WERI-Rb-1 (cell line): Measurements from ENCODE around the gene DUXA.
A peak's percentile ranks its signal among the peaks of the same experiment; 100 is the strongest.
"Not testable (repeated sequence)": the region's sequence is repeated elsewhere in the genome, so short reads cannot be mapped to it uniquely, and the experiment has no call there.

Experiments
- DNase-seq: peaks from one replicate; pipeline ENCODE4 v3.0.0-alpha.2; 2020
- H3K27ac ChIP-seq: fragments of 250-450 bp; sonication (Bioruptor Pico); 2 replicates; pipeline ENCODE4 v1.5.1; 2020; ENCODE audit warnings: mild to moderate bottlenecking, moderate library complexity
- H3K27me3 ChIP-seq: fragments of 250-450 bp; sonication (Bioruptor Pico); 2 replicates; pipeline ENCODE4 v1.5.1; 2021; ENCODE audit warnings: mild to moderate bottlenecking, low read depth, moderate library complexity; ENCODE audit not compliant: insufficient read depth, severe bottlenecking
- H3K36me3 ChIP-seq: fragments of 250-450 bp; sonication (Bioruptor Pico); 2 replicates; pipeline ENCODE4 v1.5.1; 2020; ENCODE audit warnings: mild to moderate bottlenecking, moderate library complexity
- H3K4me3 ChIP-seq: 2 replicates; pipeline ENCODE4 v1.5.1; 2011; ENCODE audit warnings: low read depth, mild to moderate bottlenecking, control low read depth, low read length
- H3K9me3 ChIP-seq: fragments of 250-450 bp; sonication (Bioruptor Pico); 2 replicates; pipeline ENCODE4 v1.5.1; 2021; ENCODE audit warnings: mild to moderate bottlenecking, moderate library complexity; ENCODE audit not compliant: severe bottlenecking
- CTCF ChIP-seq: IDR thresholded peaks from 2 replicates; pipeline ENCODE4 v1.5.1; 2011; ENCODE audit warnings: low read depth, mild to moderate bottlenecking, control low read depth, inconsistent platforms, low read length

DUXA gene

GRCh38 chr19:57118848-57119247, 48.4 kb downstream of the DUXA start:
- Histone ChIP-seq H3K9me3 (peaks cover 14% of the 10 kb centered on the region), H3K27ac (no peak overlapping the region), H3K27me3 (peaks cover 3% of the 10 kb centered on the region), H3K36me3 (no peaks in the 10 kb centered on the region), H3K4me3 (no peak overlapping the region)
- no peak for TF ChIP-seq CTCF
- DNase-seq, result no peak

DNA sequence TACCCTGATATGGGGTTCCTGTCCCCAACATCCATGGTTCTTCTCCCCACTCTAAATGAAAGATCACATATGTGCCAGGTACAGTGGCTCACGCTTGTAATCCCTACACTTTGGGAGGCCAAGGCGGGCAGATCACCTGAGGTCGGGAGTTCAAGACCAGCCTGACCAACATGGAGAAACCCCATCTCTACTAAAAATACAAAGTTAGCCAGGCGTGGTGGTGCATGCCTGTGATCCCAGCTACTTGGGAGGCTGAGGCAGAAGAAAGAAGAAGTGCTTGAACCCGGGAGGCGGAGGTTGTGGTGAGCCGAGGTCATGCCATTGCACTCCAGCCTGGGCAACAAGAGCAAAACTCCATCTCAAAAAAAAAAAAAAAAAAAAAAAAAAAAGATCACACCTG, 53.8 kb downstream of the DUXA start:
- H3K9me3 ChIP-seq, result peaks cover 39% of the 10 kb centered on the region
- H3K36me3 ChIP-seq, DNase-seq, H3K27ac ChIP-seq, H3K27me3 ChIP-seq, H3K4me3 ChIP-seq: not testable (repeated sequence)

- peaks cover 3% of the 10 kb centered on the region for H3K27me3 ChIP-seq
- no peak for TF ChIP-seq CTCF
- no peaks in the 10 kb centered on the region for H3K36me3 ChIP-seq
- no peak overlapping the region for H3K27ac ChIP-seq
- peaks cover 44% of the 10 kb centered on the region for H3K9me3 ChIP-seq
- no peak overlapping the region for H3K4me3 ChIP-seq
- no peak for DNase-seq
These were observed 56.0 kb downstream of the DUXA start for GRCh38 chr19:57111329-57111644.

DNA sequence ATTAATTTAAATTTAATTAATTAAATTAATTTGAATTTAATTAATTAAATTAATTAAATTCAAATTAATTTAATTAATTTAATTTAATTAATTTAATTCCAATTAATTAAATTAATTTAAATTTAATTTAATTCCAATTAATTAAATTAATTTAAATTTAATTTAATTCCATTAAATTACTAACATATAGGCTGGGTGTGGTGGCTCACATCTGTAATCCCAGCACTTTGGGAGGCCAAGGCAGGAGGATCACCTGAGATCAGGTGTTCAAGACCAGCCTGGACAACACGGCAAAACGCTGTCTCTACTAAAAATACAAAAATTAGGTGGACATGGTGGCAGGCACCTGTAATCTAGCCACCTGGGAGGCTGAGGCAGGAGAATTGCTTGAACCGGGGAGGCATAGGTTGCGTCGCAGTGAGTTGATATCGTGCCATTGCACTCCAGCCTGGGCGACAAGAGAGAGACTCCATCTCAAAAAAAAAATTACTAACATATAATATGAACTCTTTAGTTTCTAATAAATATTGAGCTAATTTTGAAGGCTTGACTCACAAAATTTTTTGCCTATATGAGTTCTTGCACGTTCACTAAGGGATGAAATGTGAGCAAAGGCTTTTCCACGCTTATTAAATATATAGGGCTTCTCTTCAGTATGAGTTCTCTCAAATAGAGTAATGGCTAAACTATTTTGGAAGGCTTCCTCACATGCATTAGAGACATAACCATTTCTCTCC, 56.5 kb downstream of the DUXA start:
- peaks cover 44% of the 10 kb centered on the region for H3K9me3 ChIP-seq
- no peak for TF ChIP-seq CTCF
- H3K4me3 ChIP-seq, result no peak overlapping the region
- peaks cover 3% of the 10 kb centered on the region for H3K27me3 ChIP-seq
- H3K27ac ChIP-seq, result no peak overlapping the region
- no peaks in the 10 kb centered on the region for H3K36me3 ChIP-seq
- DNase-seq, result no peak

DNA sequence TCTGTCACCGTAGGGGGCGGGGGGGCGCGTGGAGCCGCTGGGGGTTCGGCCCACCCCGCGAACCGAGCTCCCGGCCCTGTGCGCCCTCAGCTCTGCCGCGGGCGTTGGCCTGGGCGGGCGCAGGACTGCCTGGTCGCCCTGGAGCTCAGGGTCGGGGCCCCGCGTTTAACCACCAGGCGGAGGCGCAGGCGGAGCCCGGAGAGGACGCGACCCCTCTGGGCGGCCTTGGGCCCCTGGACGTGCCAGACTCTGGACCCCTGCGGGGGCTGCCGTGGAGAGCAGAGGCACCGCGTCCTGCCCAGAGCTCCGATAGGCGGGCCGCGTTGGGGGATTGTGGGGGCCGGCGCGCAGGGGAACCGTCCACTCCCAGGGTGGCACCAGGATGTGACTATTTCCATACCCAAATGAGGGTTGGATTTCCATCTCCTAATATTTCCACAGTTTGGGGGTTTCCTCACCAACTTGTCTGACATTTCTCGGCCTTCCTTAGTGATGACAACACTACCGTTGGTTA, 60.5 kb downstream of the DUXA start:
- peak; percentile 32 for DNase-seq
- Histone ChIP-seq H3K9me3 (peaks cover 23% of the 10 kb centered on the region), H3K36me3 (no peaks in the 10 kb centered on the region), H3K4me3 (peak overlapping the region; percentile 34), H3K27me3 (no peaks in the 10 kb centered on the region), H3K27ac (no peak overlapping the region)
- TF ChIP-seq CTCF, result no peak

GRCh38 chr19:57105976-57106721, 61.1 kb downstream of the DUXA start:
- H3K27ac ChIP-seq, result no peak overlapping the region
- H3K4me3 ChIP-seq, result peak overlapping the region; percentile 34
- TF ChIP-seq CTCF, result no peak
- H3K27me3 ChIP-seq, result no peaks in the 10 kb centered on the region
- no peaks in the 10 kb centered on the region for H3K36me3 ChIP-seq
- H3K9me3 ChIP-seq, result peaks cover 18% of the 10 kb centered on the region
- no peak for DNase-seq
